HepG2 (cell line): ENCODE data around the gene SERPINA9. TPM values are rescaled to one million over a fixed set of nuclear protein-coding genes. Genes with fewer than 3 reads are reported as not detected.

ENCODE experiments used
- ATAD3A ChIP-seq: sonication (generic); formaldehyde crosslinking; IDR thresholded peaks from 2 replicates; pipeline ENCODE4 v1.4.0; 2020; ENCODE audit warnings: missing genetic modification reagents
- CREM ChIP-seq, 2 experiments: sonication (generic) in 1 of 2; formaldehyde crosslinking in 1 of 2; IDR thresholded peaks; 2 replicates each; pipeline versions ENCODE4 v1.4.0 to v1.6.1; 2016 to 2020; ENCODE audit warnings: antibody characterized with exemption in 1 of 2, mild to moderate bottlenecking in 1 of 2, missing genetic modification reagents in 1 of 2
- GABPA ChIP-seq, 2 experiments: IDR thresholded peaks; 2 replicates each; pipeline ENCODE4 v1.6.1; 2011 to 2016; ENCODE audit warnings: low read depth in 2 of 2, low read length in 1 of 2, missing biosample characterization in 1 of 2, missing genetic modification characterization in 1 of 2
- GTF2F1 ChIP-seq: fragments of 150-350 bp; IDR thresholded peaks from 2 replicates; pipeline ENCODE4 v1.6.1; 2014; ENCODE audit warnings: low read length
- HNF4A ChIP-seq: sonication (generic); formaldehyde crosslinking; IDR thresholded peaks from 2 replicates; pipeline ENCODE4 v1.4.0; 2020; ENCODE audit warnings: missing genetic modification reagents
- MED1 ChIP-seq: sonication (generic); formaldehyde crosslinking; IDR thresholded peaks from 2 replicates; pipeline ENCODE4 v1.4.0; 2020; ENCODE audit warnings: missing genetic modification reagents
- MYC ChIP-seq: sonication (generic); formaldehyde crosslinking; IDR thresholded peaks from 2 replicates; pipeline ENCODE4 v1.9.0; 2021; ENCODE audit warnings: missing genetic modification reagents, borderline replicate concordance
- PAWR ChIP-seq: sonication (generic); formaldehyde crosslinking; IDR thresholded peaks from 2 replicates; pipeline ENCODE4 v1.4.0; 2020; ENCODE audit warnings: missing genetic modification reagents, mild to moderate bottlenecking, borderline replicate concordance
- RCOR2 ChIP-seq: IDR thresholded peaks from 2 replicates; pipeline ENCODE4 v1.6.1; 2016; ENCODE audit warnings: missing biosample characterization, missing genetic modification reagents
- SIX4 ChIP-seq: sonication (generic); formaldehyde crosslinking; IDR thresholded peaks from 2 replicates; pipeline ENCODE4 v1.4.0; 2020; ENCODE audit warnings: missing genetic modification reagents
- SMAD3 ChIP-seq: sonication (generic); formaldehyde crosslinking; IDR thresholded peaks from 2 replicates; pipeline ENCODE4 v1.4.0; 2020; ENCODE audit warnings: missing genetic modification reagents
- TRIM24 ChIP-seq: sonication (generic); formaldehyde crosslinking; IDR thresholded peaks from 2 replicates; pipeline ENCODE4 v1.8.0; 2022; ENCODE audit warnings: mild to moderate bottlenecking, missing genetic modification reagents
- XBP1 ChIP-seq: sonication (generic); formaldehyde crosslinking; IDR thresholded peaks from 2 replicates; pipeline ENCODE4 v1.5.0; 2020; ENCODE audit warnings: missing genetic modification reagents
- ZBTB8A ChIP-seq: sonication (generic); formaldehyde crosslinking; IDR thresholded peaks from 2 replicates; pipeline ENCODE4 v1.4.0; 2020; ENCODE audit warnings: mild to moderate bottlenecking, low read depth, missing genetic modification reagents, borderline replicate concordance
- ZMYM4 ChIP-seq: sonication (generic); formaldehyde crosslinking; IDR thresholded peaks from 2 replicates; pipeline ENCODE4 v1.8.1; 2023; ENCODE audit warnings: mild to moderate bottlenecking, missing genetic modification reagents
- ZNF143 ChIP-seq: sonication (generic); formaldehyde crosslinking; IDR thresholded peaks from 2 replicates; pipeline ENCODE4 v1.4.0; 2020; ENCODE audit warnings: missing genetic modification reagents
- ZNF430 ChIP-seq: sonication (generic); formaldehyde crosslinking; IDR thresholded peaks from 2 replicates; pipeline ENCODE4 v1.9.0; 2021; ENCODE audit warnings: mild to moderate bottlenecking, missing genetic modification reagents
- ZNF441 ChIP-seq: sonication (generic); formaldehyde crosslinking; IDR thresholded peaks from 2 replicates; pipeline ENCODE4 v1.7.0; 2021; ENCODE audit warnings: missing genetic modification reagents, borderline replicate concordance
- ZNF556 ChIP-seq: sonication (generic); formaldehyde crosslinking; IDR thresholded peaks from 2 replicates; pipeline ENCODE4 v1.4.0; 2020; ENCODE audit warnings: mild to moderate bottlenecking, missing genetic modification reagents, borderline replicate concordance
- ZNF672 ChIP-seq: sonication (generic); formaldehyde crosslinking; IDR thresholded peaks from 2 replicates; pipeline ENCODE4 v1.8.1; 2022; ENCODE audit warnings: missing genetic modification reagents
- ZNF777 ChIP-seq: sonication (generic); formaldehyde crosslinking; IDR thresholded peaks from 2 replicates; pipeline ENCODE4 v1.4.0; 2020; ENCODE audit warnings: missing genetic modification reagents
- ZNF883 ChIP-seq: sonication (generic); formaldehyde crosslinking; IDR thresholded peaks from 2 replicates; pipeline ENCODE4 v1.5.1; 2020; ENCODE audit warnings: mild to moderate bottlenecking, missing genetic modification reagents; ENCODE audit errors: not compliant biosample characterization
- polyA plus RNA-seq, 8 experiments: library from polyadenylated mRNA; depleted of rRNA in 3 of 8; stranded (reverse) in 7 of 8; unstranded in 1 of 8; fragments of >200 nt; fragmentation: Illumina TruSeq in 4 of 8; extraction: Trizol in 4 of 8; gene quantifications; 2 replicates each; pipeline versions ENCODE4 v1.2.1 to v1.2.3, GENCODE V29; 2011 to 2016; ENCODE audit warnings: low read depth in 4 of 8, missing spikeins in 1 of 8, mixed read lengths in 1 of 8; ENCODE audit not compliant: insufficient read depth in 1 of 8
- total RNA-seq, 5 experiments: library from RNA; depleted of rRNA; stranded (reverse); fragments of >200 nt; fragmentation: Illumina TruSeq; extraction: Trizol; gene quantifications; 2 replicates each; pipeline ENCODE4 v1.2.3, GENCODE V29; 2016; ENCODE audit warnings: low read depth in 1 of 5
- TF ChIP-seq, protein P1 (sequence below): sonication (generic); formaldehyde crosslinking; IDR thresholded peaks from 2 replicates; pipeline ENCODE4 v1.5.1; 2020; ENCODE audit warnings: missing genetic modification reagents, mild to moderate bottlenecking, borderline replicate concordance
- TF ChIP-seq, protein P2 (sequence below): IDR thresholded peaks from 2 replicates; pipeline ENCODE4 v1.6.1; 2016; ENCODE audit warnings: low read depth
- TF ChIP-seq, protein P3 (sequence below): sonication (generic); formaldehyde crosslinking; conservative IDR thresholded peaks from 2 replicates; pipeline ENCODE4 v1.8.0; 2022; ENCODE audit warnings: missing genetic modification reagents

SERPINA9 gene
- total and polyA plus RNA-seq, 2 of the 13 experiments (the other 11 are each of a cell fraction or from before 2014, with no cell fraction given), result 0.21 TPM; not detected in 1

DNA sequence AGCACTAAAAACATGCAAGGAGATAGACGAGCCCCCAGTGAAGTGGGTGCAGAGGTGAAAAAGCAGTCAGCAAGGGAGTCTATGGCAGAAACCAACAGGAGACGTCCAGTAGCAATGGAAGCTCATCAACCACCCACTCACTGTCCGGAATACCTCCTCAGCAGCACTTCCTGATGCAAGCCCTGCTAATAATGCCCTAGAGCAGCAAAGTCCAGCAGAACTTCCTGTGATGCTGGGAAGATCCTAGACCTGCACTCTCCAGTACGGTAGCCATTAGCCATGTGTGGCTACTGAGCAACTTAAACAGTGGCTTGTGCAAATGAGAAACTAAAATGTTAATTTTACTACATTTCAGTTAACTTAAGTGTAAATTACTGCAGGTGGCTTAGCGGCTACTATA, 11.0 kb downstream of the SERPINA9 start (continued):
- TF ChIP-seq, protein P1, sequence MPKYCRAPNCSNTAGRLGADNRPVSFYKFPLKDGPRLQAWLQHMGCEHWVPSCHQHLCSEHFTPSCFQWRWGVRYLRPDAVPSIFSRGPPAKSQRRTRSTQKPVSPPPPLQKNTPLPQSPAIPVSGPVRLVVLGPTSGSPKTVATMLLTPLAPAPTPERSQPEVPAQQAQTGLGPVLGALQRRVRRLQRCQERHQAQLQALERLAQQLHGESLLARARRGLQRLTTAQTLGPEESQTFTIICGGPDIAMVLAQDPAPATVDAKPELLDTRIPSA (CRISPR knock-in tag), result no peak
- 0 out of 2 replicates have a peak, but pooled peaks have one; percentile 5 for TF ChIP-seq SMAD3 (CRISPR knock-in tag)
- TF ChIP-seq CREM (IDR thresholded peaks at IDR 0.05), result no peak
- no peak for TF ChIP-seq CREM (CRISPR knock-in tag; IDR thresholded peaks at IDR 0.05)
- TF ChIP-seq RCOR2, result 0 out of 2 replicates have a peak, but pooled peaks have one; percentile 7
- TF ChIP-seq ZNF441 (CRISPR knock-in tag), result 0 out of 2 replicates have a peak, but pooled peaks have one; percentile 34
- no peak for TF ChIP-seq PAWR
- TF ChIP-seq ZNF430 (CRISPR knock-in tag), result no peak
- TF ChIP-seq ZMYM4, result 0 out of 2 replicates have a peak, but pooled peaks have one; percentile 2
- TF ChIP-seq MYC (CRISPR knock-in tag), result no peak
- TF ChIP-seq, protein P2, sequence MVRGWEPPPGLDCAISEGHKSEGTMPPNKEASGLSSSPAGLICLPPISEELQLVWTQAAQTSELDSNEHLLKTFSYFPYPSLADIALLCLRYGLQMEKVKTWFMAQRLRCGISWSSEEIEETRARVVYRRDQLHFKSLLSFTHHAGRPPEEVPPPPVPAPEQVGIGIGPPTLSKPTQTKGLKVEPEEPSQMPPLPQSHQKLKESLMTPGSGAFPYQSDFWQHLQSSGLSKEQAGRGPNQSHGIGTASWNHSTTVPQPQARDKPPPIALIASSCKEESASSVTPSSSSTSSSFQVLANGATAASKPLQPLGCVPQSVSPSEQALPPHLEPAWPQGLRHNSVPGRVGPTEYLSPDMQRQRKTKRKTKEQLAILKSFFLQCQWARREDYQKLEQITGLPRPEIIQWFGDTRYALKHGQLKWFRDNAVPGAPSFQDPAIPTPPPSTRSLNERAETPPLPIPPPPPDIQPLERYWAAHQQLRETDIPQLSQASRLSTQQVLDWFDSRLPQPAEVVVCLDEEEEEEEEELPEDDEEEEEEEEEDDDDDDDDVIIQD (CRISPR knock-in tag), result 0 out of 2 replicates have a peak, but pooled peaks have one; percentile 17
- no peak for TF ChIP-seq XBP1 (CRISPR knock-in tag)
- TF ChIP-seq ZNF672, result no peak
- TF ChIP-seq HNF4A (CRISPR knock-in tag), result peak; percentile 33; the same call in 1 of the 2 replicates
- no peak for TF ChIP-seq TRIM24 (CRISPR knock-in tag)
- no peak for TF ChIP-seq GTF2F1
- TF ChIP-seq MED1, result peak; percentile 56
- no peak for TF ChIP-seq ATAD3A (CRISPR knock-in tag)
- TF ChIP-seq GABPA (IDR thresholded peaks at IDR 0.05; ENCODE audit: low read depth, low read length), result no peak
- peak; percentile 61 for TF ChIP-seq GABPA (CRISPR knock-in tag; IDR thresholded peaks at IDR 0.05; ENCODE audit: low read depth)
- 0 out of 2 replicates have a peak, but pooled peaks have one; percentile 6 for TF ChIP-seq ZNF777 (CRISPR knock-in tag)
- no peak for TF ChIP-seq ZNF143 (CRISPR knock-in tag)
- TF ChIP-seq SIX4 (CRISPR knock-in tag), result no peak
- no peak for TF ChIP-seq ZBTB8A
- TF ChIP-seq, protein P3, sequence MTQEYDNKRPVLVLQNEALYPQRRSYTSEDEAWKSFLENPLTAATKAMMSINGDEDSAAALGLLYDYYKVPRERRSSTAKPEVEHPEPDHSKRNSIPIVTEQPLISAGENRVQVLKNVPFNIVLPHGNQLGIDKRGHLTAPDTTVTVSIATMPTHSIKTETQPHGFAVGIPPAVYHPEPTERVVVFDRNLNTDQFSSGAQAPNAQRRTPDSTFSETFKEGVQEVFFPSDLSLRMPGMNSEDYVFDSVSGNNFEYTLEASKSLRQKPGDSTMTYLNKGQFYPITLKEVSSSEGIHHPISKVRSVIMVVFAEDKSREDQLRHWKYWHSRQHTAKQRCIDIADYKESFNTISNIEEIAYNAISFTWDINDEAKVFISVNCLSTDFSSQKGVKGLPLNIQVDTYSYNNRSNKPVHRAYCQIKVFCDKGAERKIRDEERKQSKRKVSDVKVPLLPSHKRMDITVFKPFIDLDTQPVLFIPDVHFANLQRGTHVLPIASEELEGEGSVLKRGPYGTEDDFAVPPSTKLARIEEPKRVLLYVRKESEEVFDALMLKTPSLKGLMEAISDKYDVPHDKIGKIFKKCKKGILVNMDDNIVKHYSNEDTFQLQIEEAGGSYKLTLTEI (CRISPR knock-in tag), result no peak
- TF ChIP-seq ZNF883 (CRISPR knock-in tag), result no peak
- no peak for TF ChIP-seq ZNF556
